Panc1 (cell line): Measurements from ENCODE around the gene PBX1. TPM values are rescaled to one million over a fixed set of nuclear protein-coding genes. Genes with fewer than 3 reads are reported as not detected.

Experiments
- ATAC-seq: fragments of 200-7000 bp; cut with Tn5 transposase; 2 replicates; pipeline ENCODE4 v1.9.1; 2020; ENCODE audit warnings: mild to moderate bottlenecking, moderate library complexity
- BruUV-seq: library from RNA; stranded (reverse); fragments of 400-500 nt; replicated peaks from 2 replicates; lab custom pipeline; 2021; lab: Mats Ljungman, UMichigan
- CTCF ChIA-PET: fragments of 300-600 bp; sonication (Branson Sonifier 250); formaldehyde crosslinking; loops from one replicate; lab custom pipeline; 2022; ENCODE audit warnings: antibody characterized with exemption; lab: Charles Lee
- POLR2A ChIA-PET: fragments of 300-600 bp; sonication (Branson Sonifier 250); formaldehyde crosslinking; loops from one replicate; lab custom pipeline; 2022; ENCODE audit warnings: antibody characterized with exemption; lab: Charles Lee
- DNase-seq: peaks from one replicate; pipeline ENCODE4 v3.0.0-alpha.2; 2010; ENCODE audit warnings: low read depth, low spot score
- H3K27ac ChIP-seq: 2 replicates; pipeline ENCODE4 v1.5.1; 2011; ENCODE audit warnings: mild to moderate bottlenecking, low read length, inconsistent platforms
- H3K27me3 ChIP-seq: fragments of 200-500 bp; sonication (Bioruptor generic); 2 replicates; pipeline ENCODE4 v1.6.0; 2014; ENCODE audit warnings: low read length, inconsistent platforms; ENCODE audit not compliant: control insufficient read depth, insufficient read depth
- H3K36me3 ChIP-seq: fragments of 200-500 bp; sonication (Bioruptor generic); 2 replicates; pipeline ENCODE4 v1.5.1; 2014; ENCODE audit warnings: inconsistent platforms, mild to moderate bottlenecking, low read length, moderate library complexity; ENCODE audit not compliant: control insufficient read depth, insufficient read depth
- H3K4me1 ChIP-seq: 2 replicates; pipeline ENCODE4 v1.5.1; 2011; ENCODE audit warnings: inconsistent platforms, mild to moderate bottlenecking, low read length, moderate library complexity; ENCODE audit not compliant: control insufficient read depth, insufficient read depth
- H3K4me3 ChIP-seq, 2 experiments: 2 replicates each; pipeline ENCODE4 v1.5.1; 2011 to 2012; ENCODE audit warnings: low read depth in 2 of 2, low read length in 2 of 2, mild to moderate bottlenecking in 2 of 2, inconsistent platforms in 1 of 2, moderate library complexity in 1 of 2
- H3K9me3 ChIP-seq: fragments of 200-500 bp; sonication (Bioruptor generic); 2 replicates; pipeline ENCODE4 v1.5.1; 2014; ENCODE audit warnings: low read depth, mild to moderate bottlenecking, inconsistent platforms, low read length, moderate library complexity; ENCODE audit not compliant: control insufficient read depth, insufficient read depth
- POLR2AphosphoS5 ChIP-seq: IDR thresholded peaks from 2 replicates; pipeline ENCODE4 v1.6.1; 2012; ENCODE audit warnings: mild to moderate bottlenecking, low read depth, low read length, moderate library complexity
- SIN3A ChIP-seq: IDR thresholded peaks from 2 replicates; pipeline ENCODE4 v1.6.1; 2012; ENCODE audit warnings: low read depth, mild to moderate bottlenecking, low read length, moderate library complexity, borderline replicate concordance; ENCODE audit not compliant: insufficient read depth
- TCF7L2 ChIP-seq: IDR thresholded peaks from 2 replicates; pipeline ENCODE4 v1.6.1; 2011; ENCODE audit warnings: mild to moderate bottlenecking, low read depth, low read length, inconsistent platforms
- in situ Hi-C: cut with HindIII; loops from 2 replicates; pipeline ENCODE4 v1.10.0; 2016; ENCODE audit warnings: low sequenced_read_pairs, low pct_unique_long_range_greater_than_20kb
- intact Hi-C: fragments of 100-400 bp; cut with micrococcal nuclease; formaldehyde crosslinking; loops from one replicate; pipeline ENCODE4 v1.10.0; 2022; ENCODE audit not compliant: unreplicated experiment
- total RNA-seq: library from RNA; stranded (reverse); gene quantifications from one replicate; pipeline ENCODE4 v1.2.1, GENCODE V29; 2021; ENCODE audit not compliant: unreplicated experiment
- TF ChIP-seq, protein P1 (sequence below), 2 experiments: IDR thresholded peaks; 2 replicates each; pipeline ENCODE4 v1.6.1; 2011 to 2012; ENCODE audit warnings: low read depth in 2 of 2, control low read depth in 1 of 2, low read length in 1 of 2, mild to moderate bottlenecking in 1 of 2, moderate library complexity in 1 of 2; ENCODE audit not compliant: insufficient read depth in 1 of 2
- TF ChIP-seq, protein P2 (sequence below): fragments of 450-650 bp; IDR thresholded peaks from 2 replicates; pipeline ENCODE4 v1.5.1; 2017; ENCODE audit warnings: mild to moderate bottlenecking

Gene PBX1
- total RNA-seq, 1 experiment from 2014 or later = 2.0 TPM

DNA sequence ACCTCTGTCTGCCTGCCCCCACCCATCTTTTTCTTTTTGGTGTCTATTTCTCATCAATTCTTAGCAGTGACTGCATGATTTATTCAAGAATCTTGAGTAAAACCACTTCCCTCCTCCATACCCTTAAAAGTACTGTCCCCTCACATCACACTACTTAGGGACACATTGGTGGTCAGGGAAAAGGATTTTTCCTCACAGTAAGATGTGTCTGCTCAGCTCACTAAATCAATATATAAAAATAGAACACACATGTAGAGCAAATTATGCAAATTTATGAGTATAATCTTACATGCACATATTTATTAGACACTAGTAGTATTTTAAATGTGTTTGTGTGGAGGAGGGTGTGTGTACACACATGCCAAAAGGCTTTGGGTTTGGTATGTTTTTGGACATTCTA lies 202.0 kb downstream of the PBX1 start:
- no peak for ATAC-seq
- intact Hi-C loops = no loop called here
- H3K4me3 ChIP-seq = no peak overlapping the region

DNA sequence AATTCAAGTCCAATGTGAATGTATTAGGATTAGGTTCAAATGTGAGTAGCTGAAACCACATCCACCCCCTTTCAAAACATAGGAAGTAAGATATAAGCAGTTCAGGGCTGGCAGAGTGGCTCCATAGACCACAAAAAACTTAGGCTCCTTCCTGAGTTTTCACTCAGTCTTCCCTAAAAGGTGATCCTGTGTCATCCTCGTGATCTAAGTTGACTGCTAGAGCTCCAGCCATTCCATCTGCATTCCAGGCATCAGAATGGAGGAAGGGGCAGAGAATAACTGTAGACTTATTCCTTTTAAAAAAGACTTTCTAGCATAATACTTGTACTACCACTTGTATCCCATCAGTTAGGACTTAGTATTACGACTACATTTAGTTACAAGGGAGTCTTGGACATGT lies 204.1 kb downstream of the PBX1 start:
- Histone ChIP-seq H3K4me3 (no peak overlapping the region), H3K4me1 (no peaks in the 10 kb centered on the region), H3K27me3 (no peaks in the 10 kb centered on the region), H3K9me3 (no peaks in the 10 kb centered on the region), H3K36me3 (no peaks in the 10 kb centered on the region; the same call in 1 of the 2 replicates), H3K27ac (no peak overlapping the region)
- in situ Hi-C loops = no loop called here
- DNase-seq = no peak
- ChIA-PET CTCF (no interaction called here), POLR2A (no interaction called here)
- TF ChIP-seq SIN3A (no peak), TCF7L2 (no peak), POLR2AphosphoS5 (no peak)
- TF ChIP-seq, protein P1, sequence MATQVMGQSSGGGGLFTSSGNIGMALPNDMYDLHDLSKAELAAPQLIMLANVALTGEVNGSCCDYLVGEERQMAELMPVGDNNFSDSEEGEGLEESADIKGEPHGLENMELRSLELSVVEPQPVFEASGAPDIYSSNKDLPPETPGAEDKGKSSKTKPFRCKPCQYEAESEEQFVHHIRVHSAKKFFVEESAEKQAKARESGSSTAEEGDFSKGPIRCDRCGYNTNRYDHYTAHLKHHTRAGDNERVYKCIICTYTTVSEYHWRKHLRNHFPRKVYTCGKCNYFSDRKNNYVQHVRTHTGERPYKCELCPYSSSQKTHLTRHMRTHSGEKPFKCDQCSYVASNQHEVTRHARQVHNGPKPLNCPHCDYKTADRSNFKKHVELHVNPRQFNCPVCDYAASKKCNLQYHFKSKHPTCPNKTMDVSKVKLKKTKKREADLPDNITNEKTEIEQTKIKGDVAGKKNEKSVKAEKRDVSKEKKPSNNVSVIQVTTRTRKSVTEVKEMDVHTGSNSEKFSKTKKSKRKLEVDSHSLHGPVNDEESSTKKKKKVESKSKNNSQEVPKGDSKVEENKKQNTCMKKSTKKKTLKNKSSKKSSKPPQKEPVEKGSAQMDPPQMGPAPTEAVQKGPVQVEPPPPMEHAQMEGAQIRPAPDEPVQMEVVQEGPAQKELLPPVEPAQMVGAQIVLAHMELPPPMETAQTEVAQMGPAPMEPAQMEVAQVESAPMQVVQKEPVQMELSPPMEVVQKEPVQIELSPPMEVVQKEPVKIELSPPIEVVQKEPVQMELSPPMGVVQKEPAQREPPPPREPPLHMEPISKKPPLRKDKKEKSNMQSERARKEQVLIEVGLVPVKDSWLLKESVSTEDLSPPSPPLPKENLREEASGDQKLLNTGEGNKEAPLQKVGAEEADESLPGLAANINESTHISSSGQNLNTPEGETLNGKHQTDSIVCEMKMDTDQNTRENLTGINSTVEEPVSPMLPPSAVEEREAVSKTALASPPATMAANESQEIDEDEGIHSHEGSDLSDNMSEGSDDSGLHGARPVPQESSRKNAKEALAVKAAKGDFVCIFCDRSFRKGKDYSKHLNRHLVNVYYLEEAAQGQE (IDR thresholded peaks at IDR 0.05; ENCODE audit: insufficient read depth in 1 of 2, low read depth in 2 of 2, low read length in 1 of 2) = no peak
- TF ChIP-seq, protein P2, sequence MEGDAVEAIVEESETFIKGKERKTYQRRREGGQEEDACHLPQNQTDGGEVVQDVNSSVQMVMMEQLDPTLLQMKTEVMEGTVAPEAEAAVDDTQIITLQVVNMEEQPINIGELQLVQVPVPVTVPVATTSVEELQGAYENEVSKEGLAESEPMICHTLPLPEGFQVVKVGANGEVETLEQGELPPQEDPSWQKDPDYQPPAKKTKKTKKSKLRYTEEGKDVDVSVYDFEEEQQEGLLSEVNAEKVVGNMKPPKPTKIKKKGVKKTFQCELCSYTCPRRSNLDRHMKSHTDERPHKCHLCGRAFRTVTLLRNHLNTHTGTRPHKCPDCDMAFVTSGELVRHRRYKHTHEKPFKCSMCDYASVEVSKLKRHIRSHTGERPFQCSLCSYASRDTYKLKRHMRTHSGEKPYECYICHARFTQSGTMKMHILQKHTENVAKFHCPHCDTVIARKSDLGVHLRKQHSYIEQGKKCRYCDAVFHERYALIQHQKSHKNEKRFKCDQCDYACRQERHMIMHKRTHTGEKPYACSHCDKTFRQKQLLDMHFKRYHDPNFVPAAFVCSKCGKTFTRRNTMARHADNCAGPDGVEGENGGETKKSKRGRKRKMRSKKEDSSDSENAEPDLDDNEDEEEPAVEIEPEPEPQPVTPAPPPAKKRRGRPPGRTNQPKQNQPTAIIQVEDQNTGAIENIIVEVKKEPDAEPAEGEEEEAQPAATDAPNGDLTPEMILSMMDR = no peak
- no peak for ATAC-seq
- intact Hi-C loops = no loop called here
- no TSS peak for BruUV-seq

More for the DNA sequence above, 202.0 kb downstream of the PBX1 start:
- no peaks in the 10 kb centered on the region for H3K9me3 ChIP-seq
- ChIA-PET CTCF (no interaction called here), POLR2A (no interaction called here)
- no TSS peak for BruUV-seq
- no peak overlapping the region for H3K27ac ChIP-seq
- H3K4me1 ChIP-seq = no peaks in the 10 kb centered on the region
- no peaks in the 10 kb centered on the region for H3K27me3 ChIP-seq
- in situ Hi-C loops = no loop called here
- DNase-seq = no peak
- H3K36me3 ChIP-seq = no peaks in the 10 kb centered on the region; the same call in 1 of the 2 replicates
- TF ChIP-seq TCF7L2 (no peak), POLR2AphosphoS5 (no peak), SIN3A (no peak)
- TF ChIP-seq, protein P2 = no peak
- TF ChIP-seq, protein P1 (IDR thresholded peaks at IDR 0.05; ENCODE audit: insufficient read depth in 1 of 2, low read depth in 2 of 2, low read length in 1 of 2) = no peak
